ENCODE results near the gene KIRREL1.

Gene KIRREL1

DNA sequence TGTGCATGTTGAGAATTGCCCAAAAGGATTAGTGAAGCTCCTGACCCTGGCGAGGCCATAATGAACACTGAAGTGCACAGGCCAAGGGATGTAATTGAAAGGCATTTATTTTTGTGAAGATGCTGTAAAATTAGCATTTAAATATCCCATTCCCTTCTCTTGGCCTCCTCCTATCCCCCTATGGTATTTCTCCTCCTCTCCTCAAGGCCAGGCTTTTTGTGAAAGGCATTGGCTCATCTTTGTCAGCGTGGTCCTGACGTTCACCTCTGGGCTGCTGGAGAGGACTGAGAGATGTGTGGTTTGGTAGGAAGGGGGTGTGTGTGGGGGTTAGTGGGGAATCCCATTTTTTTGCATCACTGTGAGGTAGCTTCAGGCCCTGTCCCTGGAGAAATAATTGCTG is 105.7 kb downstream of the KIRREL1 start:
- ChIA-PET CTCF (interaction anchor here (8.4 kb wide), 1 partner anchor 24 kb away, joined by 118 read pairs; no protein-coding TSS in a partner anchor), POLR2A (no interaction called here)
- TF ChIP-seq, protein P1, sequence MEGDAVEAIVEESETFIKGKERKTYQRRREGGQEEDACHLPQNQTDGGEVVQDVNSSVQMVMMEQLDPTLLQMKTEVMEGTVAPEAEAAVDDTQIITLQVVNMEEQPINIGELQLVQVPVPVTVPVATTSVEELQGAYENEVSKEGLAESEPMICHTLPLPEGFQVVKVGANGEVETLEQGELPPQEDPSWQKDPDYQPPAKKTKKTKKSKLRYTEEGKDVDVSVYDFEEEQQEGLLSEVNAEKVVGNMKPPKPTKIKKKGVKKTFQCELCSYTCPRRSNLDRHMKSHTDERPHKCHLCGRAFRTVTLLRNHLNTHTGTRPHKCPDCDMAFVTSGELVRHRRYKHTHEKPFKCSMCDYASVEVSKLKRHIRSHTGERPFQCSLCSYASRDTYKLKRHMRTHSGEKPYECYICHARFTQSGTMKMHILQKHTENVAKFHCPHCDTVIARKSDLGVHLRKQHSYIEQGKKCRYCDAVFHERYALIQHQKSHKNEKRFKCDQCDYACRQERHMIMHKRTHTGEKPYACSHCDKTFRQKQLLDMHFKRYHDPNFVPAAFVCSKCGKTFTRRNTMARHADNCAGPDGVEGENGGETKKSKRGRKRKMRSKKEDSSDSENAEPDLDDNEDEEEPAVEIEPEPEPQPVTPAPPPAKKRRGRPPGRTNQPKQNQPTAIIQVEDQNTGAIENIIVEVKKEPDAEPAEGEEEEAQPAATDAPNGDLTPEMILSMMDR (IDR thresholded peaks at IDR 0.05; ENCODE audit: control extremely low read depth, extremely low read depth, low read depth, missing control alignments): no peak
- no peak for DNase-seq (ENCODE audit: extremely low spot score)

DNA sequence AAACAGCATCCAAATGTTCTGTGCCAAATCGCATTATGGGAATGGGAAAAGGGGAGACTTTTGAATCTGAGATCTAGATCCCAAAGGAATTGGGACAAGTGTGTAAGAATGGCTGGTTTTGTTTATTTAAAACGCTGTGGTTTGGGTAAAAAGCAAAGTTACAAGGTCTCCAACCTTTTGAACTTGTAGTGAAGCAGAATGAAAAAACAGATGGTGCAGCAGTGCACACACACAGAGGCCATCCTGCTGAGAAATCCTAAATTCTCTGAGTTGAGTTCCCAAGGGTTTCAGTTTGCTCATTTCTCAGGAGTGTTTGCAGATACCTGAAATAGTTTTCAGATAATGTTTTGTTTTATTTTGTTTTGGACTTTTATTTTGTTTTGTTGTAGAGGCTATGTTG is 107.1 kb downstream of the KIRREL1 start:
- TF ChIP-seq, protein P1 (IDR thresholded peaks at IDR 0.05; ENCODE audit: control extremely low read depth, extremely low read depth, low read depth, missing control alignments): no peak
- DNase-seq (ENCODE audit: extremely low spot score): no peak
- ChIA-PET CTCF (no interaction called here), POLR2A (no interaction called here)

DNA sequence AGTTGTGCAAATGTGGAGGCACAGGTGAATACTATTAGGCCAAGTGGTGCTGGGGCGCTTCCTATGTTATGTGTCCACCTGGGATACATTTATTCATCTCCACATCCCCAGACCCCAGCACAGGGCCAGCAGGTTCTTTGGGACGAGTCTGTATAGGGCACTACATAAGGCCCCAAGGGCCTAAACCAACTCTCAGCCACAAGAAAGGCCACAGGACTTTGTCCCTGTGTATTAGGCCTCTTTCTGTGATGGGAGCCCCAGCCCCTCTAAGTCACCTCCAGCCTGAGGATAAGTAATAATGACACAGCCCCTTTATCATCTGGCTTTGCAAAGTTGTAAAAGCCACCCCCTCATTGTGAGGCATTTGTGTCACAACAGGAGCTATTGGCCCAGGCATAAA is 108.0 kb downstream of the KIRREL1 start:
- POLR2A ChIA-PET: no interaction called here
- no peak for DNase-seq (ENCODE audit: extremely low spot score)
- CTCF ChIA-PET: interaction anchor here (0.8 kb wide), 1 partner anchor 62 kb away, joined by 3 read pairs; no protein-coding TSS in a partner anchor
- TF ChIP-seq, protein P1 (IDR thresholded peaks at IDR 0.05; ENCODE audit: control extremely low read depth, extremely low read depth, low read depth, missing control alignments): no peak

DNA sequence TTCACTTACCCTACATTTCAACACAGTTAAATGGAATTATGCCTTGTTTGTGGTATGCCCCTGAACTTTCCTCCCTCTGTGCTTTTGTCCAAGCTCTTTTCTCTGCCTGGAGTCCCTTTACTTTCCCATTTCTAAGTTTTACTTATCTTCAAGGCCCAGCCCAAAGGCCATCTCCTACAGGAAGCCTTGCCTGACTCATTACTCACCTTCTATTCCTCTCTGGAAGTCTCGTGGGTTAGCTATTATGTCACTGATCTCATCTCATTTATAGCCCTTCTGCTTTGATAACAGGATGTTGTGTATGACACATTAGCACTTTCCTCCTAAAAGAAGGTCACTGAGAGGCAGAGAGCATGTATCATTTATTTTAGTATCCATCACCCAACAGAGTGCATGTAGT is 108.5 kb downstream of the KIRREL1 start:
- ChIA-PET POLR2A (no interaction called here), CTCF (interaction anchor here (0.8 kb wide), 1 partner anchor 63 kb away, joined by 3 read pairs; no protein-coding TSS in a partner anchor)
- TF ChIP-seq, protein P1 (IDR thresholded peaks at IDR 0.05; ENCODE audit: control extremely low read depth, extremely low read depth, low read depth, missing control alignments): no peak
- no peak for DNase-seq (ENCODE audit: extremely low spot score)

DNA sequence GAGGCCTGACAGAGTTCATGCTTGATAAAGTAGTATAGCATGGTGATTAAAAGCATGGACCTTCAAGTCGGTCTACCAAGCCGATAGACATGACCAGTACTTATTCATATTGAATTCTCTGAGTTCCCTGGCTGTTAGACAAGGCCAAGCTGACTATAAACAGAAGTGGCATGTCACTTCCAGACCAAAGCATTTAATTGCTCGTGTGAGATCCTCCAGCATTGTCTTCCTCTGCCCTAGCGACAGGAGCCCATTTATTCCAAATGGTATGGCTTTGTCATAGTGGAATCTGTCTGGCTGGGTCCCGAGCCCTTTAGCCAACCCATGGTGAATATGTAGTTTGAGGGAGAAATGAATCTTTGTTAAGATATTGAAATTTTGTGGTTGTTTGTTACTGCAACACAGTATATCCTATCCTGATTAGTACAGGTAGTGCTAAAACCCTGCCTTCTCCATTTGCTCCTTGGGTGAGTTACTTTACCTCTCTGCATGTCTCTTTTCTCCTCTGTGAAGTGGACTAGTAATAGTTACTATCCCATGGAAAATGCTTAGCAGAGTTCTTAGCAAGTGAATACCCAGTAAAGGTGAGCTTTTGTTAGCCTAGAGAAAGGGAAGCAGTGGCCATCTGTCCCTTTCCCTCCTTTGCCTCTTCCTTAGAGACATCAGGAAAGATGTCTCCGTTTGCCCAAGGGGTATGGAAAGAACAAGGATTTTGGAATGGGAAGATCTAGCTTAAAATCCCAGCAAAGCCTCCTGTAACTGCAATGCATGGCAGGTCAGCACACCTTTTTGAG is 109.6 kb downstream of the KIRREL1 start:
- DNase-seq (ENCODE audit: extremely low spot score): no peak
- ChIA-PET POLR2A (no interaction called here), CTCF (interaction anchor here (0.8 to 1.9 kb wide), 7 partner anchors 7 to 115 kb away, joined by 3 to 5 read pairs (median 3); no protein-coding TSS in a partner anchor)
- TF ChIP-seq, protein P1 (IDR thresholded peaks at IDR 0.05; ENCODE audit: control extremely low read depth, extremely low read depth, low read depth, missing control alignments): no peak

DNA sequence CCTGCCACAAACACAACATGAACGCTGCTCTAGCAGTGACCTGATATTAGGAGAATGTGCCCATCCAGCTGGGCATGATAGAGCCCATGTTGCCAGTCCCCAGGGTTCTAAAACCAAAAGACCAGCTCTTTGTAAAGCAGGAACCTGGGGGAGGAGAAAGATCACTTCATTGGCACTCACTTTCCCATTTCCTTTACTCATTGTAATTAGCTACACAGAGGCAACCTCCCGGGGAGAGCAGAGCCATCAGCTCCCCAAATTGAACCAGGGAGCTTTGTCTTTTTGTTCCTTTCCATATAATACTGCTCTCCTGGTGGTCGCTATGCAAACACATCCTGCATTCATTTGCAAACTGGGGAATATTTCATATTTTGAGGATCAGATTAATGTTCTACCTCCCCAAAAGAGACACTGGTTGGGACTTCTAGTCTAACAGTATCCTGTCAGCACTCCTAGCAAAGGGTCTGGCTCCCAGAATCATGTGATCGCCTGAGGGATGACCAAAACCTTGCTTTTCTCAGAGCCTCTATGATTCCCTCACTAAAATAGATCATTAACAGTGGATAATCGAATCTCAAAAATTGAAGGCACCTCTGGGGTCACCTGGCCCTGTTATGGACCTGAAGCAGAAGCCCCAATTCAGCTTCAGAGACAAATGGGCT is 110.5 kb downstream of the KIRREL1 start:
- CTCF ChIA-PET: interaction anchor here (0.8 to 3.0 kb wide), 8 partner anchors 8 to 116 kb away, joined by 3 to 19 read pairs (median 4); no protein-coding TSS in a partner anchor
- TF ChIP-seq, protein P1 (IDR thresholded peaks at IDR 0.05; ENCODE audit: control extremely low read depth, extremely low read depth, low read depth, missing control alignments): no peak
- DNase-seq (ENCODE audit: extremely low spot score): no peak
- POLR2A ChIA-PET: no interaction called here
